Hepatic stellate cell (primary cell): ENCODE results near the gene RPUSD1.
A peak's percentile ranks its signal among the peaks of the same experiment; 100 is the strongest.

ENCODE experiments used
- DNase-seq: peaks from one replicate; pipeline ENCODE4 v3.0.0; 2011; ENCODE audit warnings: low spot score

The RPUSD1 gene

GRCh38 chr16:798666-799065 lies 10.5 kb upstream of the RPUSD1 start:
- DNase-seq, result no peak

DNA sequence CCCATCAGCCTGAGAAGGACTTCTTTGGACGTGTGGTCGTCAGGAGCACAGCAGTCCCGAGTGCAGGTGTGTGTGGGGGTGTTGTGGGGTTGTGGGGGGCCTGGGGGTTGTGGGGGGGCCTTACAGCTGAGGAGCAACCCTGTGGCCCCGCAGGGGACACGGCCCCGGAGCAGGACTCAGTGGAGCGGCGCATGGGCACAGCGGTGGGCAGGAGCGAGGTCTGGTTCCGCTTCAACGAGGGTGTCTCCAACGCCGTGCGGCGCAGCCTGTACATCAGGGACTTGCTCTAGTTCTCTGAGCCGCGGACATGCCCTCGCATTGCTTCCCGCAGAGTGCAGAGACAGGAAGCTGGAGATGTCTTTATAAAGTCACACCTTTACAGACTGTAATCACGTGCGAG lies 9.5 kb upstream of the RPUSD1 start:
- no peak for DNase-seq

GRCh38 chr16:797120-797420 lies 8.9 kb upstream of the RPUSD1 start:
- no peak for DNase-seq

GRCh38 chr16:796296-797119 lies 8.3 kb upstream of the RPUSD1 start:
- no peak for DNase-seq

- DNase-seq, result no peak
These were observed 7.5 kb upstream of the RPUSD1 start for GRCh38 chr16:795580-796229.

GRCh38 chr16:794853-795466 lies 6.8 kb upstream of the RPUSD1 start:
- DNase-seq, result no peak

DNA sequence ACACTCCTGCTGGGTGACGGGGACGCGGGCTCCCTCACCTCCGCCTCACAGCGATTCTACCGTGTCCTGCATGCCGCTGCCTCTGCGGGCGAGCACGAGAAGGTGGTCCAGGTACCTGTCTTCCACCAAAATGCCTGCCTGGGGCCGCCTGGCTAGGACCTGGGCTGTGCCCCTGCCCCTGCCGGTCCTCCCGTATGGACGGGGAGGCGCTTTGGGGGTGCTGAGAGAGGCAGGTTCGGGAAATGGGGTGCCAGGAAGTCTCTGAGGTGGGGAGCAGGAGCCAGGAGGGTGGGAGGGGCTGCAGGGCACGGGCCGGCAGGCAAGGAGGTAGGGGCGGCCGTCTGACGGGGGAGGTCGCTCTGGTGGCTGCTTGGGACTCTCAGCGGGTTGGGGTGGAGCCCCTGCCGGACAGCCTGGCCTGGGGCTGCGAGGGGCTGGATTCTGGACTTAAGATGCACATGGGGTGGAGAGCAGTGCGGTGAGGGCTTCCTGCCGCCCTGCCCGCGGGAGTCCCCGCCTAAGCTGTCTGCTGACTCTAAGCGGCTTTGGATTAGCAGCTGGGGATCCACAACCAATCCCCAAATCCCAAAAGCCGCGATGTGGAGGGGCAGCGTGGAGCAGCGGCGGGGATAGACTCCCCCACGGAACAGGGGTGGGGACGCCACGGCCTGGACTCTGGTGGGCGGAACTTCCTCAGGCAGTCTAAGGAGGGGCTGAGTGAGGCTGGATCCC lies 6.1 kb upstream of the RPUSD1 start:
- no peak for DNase-seq

- no peak for DNase-seq
These were observed 5.2 kb upstream of the RPUSD1 start for GRCh38 chr16:793414-793813.

GRCh38 chr16:792221-792995 lies 4.2 kb upstream of the RPUSD1 start:
- DNase-seq, result no peak

GRCh38 chr16:791131-791530 lies 3.0 kb upstream of the RPUSD1 start:
- DNase-seq, result no peak

GRCh38 chr16:790086-790485 lies 1.9 kb upstream of the RPUSD1 start:
- no peak for DNase-seq

- DNase-seq, result no peak
These were observed 1.1 kb upstream of the RPUSD1 start for GRCh38 chr16:789191-789850.

- peak; percentile 100 for DNase-seq
These were observed 382 bp upstream of the RPUSD1 start, which contains the start of gene CHTF18 for GRCh38 chr16:788399-789126. Gene CHTF18, plus strand, starts transcription at chr16:788620. Its CDS starts 65 bp downstream, at chr16:788685.

- DNase-seq, result no peak
These were observed 737 bp downstream of the RPUSD1 start for GRCh38 chr16:787321-787966.

DNA sequence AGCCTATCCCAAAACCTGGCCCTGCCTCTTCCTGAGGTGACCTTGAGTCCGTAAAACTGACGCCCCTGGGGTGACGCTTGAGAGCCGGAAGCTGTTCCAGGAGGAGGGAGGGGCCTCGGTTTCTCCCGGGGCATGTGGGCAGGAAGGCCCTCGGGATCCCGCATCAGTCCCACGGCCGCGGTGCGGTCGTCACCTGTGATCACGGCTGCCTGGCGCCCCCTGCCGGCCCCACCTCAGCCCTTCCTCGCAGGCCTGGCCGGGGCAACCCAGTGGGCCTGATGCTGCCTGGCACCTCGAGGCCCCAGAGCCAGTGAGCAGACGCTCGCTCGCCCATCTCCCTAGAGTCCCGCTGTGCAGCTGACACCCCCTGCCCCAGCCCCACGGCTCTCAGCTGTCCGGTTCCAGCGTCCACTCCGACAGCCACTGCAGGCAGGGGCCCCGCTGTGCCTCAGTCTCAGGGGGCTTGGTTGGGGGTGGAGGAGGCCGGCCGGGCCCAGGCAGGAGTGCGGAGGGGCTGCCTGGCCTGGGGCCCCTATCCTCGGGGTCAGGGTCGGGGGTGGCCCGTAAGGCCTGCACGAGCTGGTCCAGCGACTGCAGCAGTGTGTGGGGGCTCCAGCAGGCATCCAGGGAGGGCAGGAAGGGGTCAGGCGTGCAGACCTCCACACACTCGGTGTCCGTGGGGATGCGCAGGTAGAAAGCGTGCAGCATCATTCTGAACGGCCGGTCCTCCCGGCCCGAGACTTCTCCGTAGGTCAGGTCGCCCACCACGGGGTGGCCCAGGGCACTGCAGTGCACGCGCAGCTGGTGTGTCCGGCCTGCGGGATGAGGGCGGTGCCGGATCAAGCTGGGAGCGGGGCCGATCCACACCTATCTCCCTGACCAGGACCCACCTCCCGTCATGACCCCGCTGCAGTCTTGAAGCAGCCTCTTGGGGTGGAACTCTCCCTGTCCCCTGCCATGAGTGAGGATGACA lies 2.3 kb downstream of the RPUSD1 start:
- peak; percentile 79 for DNase-seq

- no peak for DNase-seq
These were observed 3.8 kb downstream of the RPUSD1 start for GRCh38 chr16:784431-784830.

- DNase-seq, result no peak
These were observed 4.6 kb downstream of the RPUSD1 start for GRCh38 chr16:783404-784161.

GRCh38 chr16:782766-783403 lies 5.3 kb downstream of the RPUSD1 start:
- DNase-seq, result no peak
